Left lobe of liver (tissue), 2 donors: ENCODE results near the gene RPS6KB2. TPM values are rescaled to one million over a fixed set of nuclear protein-coding genes. Genes with fewer than 3 reads are reported as not detected.
"Not testable (repeated sequence)": the region's sequence is repeated elsewhere in the genome, so short reads cannot be mapped to it uniquely, and the experiment has no call there.

ENCODE experiments used
- ATAC-seq: fragments of 200-7000 bp; cut with Tn5 transposase; one replicate; pipeline ENCODE4 v1.9.1; 2020; ENCODE audit warnings: mild to moderate bottlenecking, moderate library complexity
- DNase-seq: peaks from one replicate; pipeline ENCODE4 v3.0.0-alpha.2; 2020; ENCODE audit warnings: low spot score
- total RNA-seq: library from RNA; stranded (reverse); gene quantifications from one replicate; pipeline ENCODE4 v1.2.1, GENCODE V29; 2021
- donor health status: DM: no; HTN: no; CAD: no; lungs with moderate emphysema.
- donor health status: DM: no; HTN: yes; CAD: no.

The RPS6KB2 gene
- total RNA-seq, 1 donor from 2014 or later: 31.5 TPM

DNA sequence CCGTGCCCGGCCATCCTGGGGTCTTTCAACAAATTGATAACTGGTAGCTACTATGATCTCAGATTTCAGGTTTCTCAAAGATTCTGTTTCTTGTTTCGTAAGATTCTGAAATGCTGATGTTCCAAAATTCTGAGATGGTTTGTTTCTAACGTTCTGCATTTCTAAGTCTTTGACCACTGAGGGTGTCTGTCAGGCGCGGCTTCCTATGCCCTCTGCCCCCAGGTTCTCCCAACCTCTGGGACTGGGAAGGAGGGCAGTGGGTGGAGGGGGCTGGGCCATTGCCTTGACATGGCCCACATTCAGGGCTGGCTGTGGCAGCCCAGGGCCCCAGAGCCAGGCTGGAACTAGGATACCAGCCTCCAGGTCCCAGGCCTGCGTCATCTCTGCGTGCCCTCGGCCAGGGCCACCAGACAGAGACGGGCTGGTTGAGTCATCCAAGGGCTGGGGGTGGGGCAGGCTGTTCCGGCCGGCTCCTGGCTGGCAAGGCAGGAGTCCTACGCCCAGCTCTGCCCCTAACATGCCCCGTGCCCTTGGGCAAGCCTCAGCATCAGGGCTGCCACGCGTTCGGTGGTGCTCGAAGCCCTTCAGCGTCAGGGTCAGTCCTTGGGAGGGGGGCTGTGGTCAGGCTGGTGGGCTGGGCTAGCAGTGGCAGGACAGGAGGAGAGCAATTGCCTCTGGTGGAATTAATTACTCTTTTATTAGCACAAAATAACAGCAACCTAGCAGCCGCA, 35.6 kb downstream of the RPS6KB2 start:
- DNase-seq (peak; percentile 86), ATAC-seq (peak; percentile 66)

DNA sequence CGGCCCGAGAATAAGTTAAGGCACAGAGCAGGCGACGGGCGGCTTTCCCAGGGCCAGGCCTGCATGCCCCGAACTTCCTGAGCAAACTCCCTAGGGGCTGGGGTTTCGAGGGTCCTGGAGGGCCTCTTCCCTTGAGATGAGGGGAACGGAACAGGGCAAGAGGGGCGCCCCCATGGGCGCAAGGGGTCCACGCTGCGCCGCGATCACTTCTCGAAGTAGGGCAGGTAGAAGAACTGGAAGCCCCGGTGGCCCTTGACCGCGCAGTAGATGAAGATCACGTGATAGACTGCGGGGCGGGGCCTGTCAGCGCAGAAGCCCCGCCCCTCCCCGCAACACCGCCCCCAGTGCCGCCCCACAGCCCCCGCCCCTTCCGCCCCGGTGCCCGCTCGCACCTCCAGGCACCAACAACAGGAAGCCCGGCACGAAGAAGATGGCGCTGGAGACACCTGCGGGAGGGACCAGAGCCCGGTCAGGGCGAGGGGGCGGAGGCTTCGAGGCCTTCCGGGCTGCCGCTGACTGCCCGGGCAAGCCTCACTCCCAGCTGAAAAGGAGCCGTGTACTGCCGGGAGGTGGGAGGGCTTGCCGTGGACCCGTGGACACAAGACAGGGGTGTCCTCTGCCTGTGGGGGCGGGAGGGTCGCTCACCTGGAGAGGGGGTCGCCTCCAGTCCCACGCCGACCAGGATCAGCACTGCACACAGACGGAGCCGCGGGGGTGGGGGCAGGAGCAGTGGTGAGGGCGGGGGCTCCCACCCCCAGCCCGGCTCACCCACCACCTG, 36.3 kb downstream of the RPS6KB2 start:
- peak; percentile 73 for ATAC-seq
- peak; percentile 93 for DNase-seq

DNA sequence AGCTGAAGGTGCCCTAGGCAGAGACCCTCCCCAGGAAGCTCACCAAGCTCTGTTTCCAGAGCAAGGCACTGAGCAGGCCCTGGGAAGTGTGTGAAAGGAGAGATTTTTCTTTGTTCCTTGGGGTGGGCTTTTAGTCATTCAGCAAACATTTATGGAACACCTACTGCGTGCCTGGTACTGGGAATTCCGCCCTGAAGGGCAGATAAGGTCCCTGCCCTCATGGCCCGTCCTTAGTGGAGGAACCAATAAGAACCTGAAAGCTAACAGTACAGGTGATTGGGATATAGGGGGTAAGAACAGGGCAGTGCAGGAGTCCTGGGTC, 36.9 kb downstream of the RPS6KB2 start:
- no peak for ATAC-seq
- no peak for DNase-seq

DNA sequence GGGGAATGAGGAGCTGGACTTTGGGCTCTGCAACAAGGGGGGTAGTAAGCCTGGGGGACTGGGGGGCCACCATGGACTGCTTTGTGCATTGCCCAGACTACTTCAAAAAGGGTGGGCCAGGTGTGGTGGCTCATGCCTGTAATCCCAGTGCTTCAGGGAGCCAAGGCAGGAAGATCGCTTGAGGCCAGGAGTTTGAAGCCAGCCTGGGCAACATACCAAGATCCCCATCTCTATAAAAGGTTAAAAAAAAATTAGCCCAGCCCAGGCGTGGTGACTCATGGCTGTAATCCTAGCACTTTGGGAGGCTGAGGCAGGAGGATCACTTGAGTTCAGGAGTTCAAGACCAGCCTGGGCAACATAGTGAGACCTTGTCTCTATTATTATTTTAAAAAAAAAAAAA, 37.2 kb downstream of the RPS6KB2 start:
- ATAC-seq, DNase-seq: not testable (repeated sequence)

DNA sequence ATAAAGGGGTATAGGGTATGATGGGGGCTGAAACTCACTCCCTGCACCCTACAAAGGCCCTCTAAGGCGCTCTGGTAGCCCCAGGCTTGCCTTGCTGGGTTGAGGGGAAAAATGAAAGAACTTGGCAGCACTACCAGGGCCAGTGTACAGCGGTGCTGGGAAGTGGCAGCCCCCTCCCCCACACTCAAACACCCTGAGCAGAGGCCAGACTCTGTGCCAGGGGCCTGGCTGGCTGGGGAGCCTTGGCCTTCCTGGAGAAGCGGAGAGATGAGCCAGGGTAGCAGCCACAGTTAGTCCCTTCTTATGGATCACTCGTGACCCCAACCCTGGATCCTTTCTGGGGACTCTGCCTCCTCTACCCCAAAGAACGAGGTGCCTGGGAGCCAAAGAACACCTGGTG, 38.1 kb downstream of the RPS6KB2 start:
- DNase-seq (peak; percentile 69), ATAC-seq (peak; percentile 5)

DNA sequence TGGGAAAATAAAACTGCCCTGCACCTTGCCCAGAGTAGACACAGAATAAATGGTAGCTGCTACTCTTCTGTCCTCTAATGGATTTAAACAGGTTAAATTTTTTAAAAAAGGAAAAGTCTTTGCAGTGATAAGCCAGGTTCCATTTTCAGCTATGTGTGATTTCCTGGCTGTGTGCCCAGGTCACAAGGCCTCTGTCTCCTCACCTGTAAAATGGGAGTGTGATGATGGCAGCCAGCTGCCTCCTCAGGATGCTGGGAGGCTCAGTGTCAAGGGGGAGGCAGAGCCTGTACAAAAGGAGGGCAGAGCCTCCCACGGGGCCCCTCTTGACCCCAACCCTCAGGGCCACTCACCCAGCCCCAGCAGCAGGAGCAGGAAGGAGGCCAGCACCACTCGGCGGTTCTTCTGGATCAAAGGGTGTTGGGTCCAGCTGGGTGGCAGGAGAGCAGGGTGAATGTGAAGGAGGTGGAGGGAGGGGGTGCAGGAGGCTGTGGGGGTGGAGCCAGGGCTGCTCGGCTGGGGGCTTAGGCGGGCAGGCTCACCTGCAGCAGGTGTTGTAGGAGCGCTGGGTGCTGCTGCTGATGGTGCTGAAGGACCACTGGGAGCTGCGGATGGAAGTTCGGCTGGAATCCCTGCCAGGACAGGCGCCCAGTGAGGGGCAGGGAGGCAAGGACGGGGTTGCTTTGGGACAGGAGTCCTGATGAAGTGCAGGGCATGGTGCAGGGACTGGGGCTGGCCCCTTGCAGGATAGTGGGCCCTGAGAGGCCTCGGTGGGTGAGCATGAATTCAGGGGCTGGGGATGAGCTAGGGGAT, 38.9 kb downstream of the RPS6KB2 start:
- ATAC-seq (no peak), DNase-seq (no peak)

DNA sequence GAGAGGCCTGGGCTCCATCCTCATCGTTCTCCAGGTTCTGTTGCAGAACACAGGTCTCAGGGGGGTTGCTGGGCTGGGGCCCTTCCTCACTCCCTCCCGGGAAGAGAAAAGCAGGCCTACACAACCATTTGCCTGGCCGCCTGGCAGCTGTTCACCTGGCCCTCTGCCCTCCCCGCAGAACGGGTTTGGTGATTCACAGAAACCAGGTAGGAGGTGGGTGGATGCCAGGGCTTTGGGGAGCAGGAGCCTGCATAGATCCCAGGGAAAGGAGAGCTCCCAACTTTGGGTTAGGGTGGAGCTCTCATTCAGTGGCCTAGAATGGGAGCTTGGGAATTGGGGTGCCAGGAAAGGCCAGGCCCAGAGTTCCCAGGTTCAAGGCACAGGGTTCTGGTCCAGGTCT, 39.8 kb downstream of the RPS6KB2 start:
- DNase-seq (peak; percentile 90), ATAC-seq (peak; percentile 41)

DNA sequence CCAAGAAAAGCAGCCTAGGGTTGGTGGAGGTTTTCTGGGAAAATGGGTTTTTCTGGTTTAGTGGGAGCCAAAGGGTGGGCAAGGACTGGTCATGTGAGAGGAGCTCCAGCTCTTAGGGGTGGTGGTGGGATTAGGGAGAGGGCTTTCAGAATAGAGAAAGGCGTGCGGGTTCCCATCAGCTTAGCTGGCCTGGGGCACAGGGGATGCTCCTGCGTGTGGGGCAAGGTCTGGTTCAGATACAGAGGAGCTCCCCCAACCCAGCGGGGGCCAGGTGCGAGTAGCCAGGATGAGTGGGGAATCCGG, 40.1 kb downstream of the RPS6KB2 start:
- ATAC-seq: peak; percentile 0
- no peak for DNase-seq

DNA sequence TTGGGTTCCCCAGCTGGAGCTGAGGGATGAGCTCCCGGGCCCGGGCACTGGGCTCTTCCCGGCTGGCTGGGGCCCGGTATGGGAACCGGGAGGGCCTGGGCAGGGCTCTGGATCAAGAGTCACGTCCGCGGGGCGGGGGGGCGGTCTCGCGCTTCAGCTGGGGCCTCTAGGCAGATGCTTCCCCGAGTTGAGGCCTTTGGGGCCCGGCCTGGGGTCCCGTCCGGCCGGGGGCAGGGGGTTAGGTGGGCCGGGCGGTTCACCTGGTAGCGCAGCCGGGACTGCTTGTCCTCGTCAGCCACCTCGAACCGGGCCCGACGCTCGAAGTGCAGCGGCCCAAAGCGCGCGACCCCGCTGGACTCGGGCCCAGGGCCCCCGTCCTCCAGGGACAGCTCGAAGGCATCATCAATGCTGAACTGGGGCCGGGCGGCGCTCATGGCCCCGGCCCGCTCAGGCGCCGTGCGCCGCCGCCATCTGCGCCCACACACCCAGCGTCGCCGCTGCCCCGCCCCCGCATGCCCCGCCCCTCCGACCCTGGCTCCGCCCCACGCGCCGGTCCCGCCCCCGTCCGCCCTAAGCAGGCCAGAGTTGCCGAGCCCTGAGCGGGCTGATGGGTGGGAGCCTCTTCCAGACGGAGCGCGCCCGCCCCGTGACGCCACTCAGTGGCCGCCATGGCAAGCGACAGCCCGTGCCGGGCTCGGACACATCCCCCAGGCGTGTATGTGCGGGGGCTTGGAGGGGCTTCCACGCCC, 40.6 kb downstream of the RPS6KB2 start, which contains the start of gene TMEM134:
Gene TMEM134 (minus strand): TSS at position 493 of the 749 bp plus-strand sequence. CDS start 59 bp downstream, at position 434.
- ATAC-seq (peak; percentile 80), DNase-seq (peak; percentile 93)

DNA sequence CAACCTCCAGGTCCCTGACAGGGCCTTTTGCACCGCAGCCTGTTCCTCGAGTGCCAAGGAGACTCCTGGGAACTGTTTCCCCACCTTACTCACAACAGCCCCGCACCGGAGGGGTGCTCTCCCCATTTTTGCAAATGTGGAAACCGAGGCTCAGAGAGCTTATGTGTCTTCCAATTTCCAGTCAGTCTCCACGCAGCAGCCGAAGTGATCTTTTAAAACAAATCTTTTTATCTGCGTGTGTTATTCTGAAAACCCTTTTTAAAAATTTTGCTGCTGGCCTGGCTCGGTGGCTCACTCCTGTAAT, 41.2 kb downstream of the RPS6KB2 start:
- DNase-seq: no peak
- no peak for ATAC-seq

DNA sequence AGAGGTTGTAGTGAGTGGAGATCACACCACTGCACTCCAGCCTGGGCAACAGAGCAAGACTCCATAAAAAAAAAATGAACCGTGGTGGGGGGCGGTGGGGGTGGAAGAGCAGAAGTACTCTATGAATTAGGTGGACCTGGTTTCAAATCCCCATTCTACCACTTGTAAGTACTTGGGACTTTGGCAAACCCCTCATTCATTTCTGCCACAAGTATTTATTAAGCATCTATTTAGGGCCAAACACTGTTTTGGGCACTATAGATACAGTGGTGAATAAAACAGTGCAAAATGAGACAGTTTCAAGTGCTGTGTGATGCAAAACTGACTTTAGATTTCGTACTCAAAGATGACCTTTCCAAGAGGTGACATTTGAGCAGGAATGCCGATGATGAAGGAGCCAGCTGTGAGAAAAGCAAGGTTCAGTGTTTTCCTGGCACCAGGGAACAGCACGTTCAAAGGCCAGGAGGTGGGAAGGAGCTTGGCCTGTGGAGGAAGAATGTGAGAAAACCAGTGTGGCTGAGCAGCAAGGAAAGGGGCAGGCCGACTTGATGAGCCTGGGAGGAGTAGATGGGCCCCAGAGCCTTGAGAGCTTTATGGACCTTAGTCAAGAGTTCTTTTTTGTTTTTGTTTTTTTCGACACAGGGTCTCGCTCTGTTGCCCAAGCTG, 42.2 kb downstream of the RPS6KB2 start:
- DNase-seq (no peak), ATAC-seq (no peak)

DNA sequence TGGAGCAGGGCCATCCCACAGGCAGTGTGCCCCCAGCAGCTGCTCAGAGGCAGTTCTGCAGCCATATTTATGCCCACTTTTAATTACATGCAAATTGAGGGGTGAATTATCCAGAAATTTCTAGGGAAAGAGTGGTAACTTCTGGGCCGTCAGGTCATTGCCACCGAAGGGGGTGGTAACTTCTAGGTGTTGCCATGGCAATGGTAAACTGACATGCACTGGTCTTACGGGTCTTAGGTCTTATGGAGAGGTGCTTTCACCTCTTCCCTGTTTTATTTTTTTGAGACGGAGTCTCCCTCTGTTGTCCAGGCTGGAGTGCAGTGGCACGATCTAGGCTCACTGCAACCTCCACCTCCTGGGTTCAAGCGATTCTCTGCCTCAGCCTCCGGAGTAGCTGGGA, 44.6 kb downstream of the RPS6KB2 start:
- no peak for ATAC-seq

DNA sequence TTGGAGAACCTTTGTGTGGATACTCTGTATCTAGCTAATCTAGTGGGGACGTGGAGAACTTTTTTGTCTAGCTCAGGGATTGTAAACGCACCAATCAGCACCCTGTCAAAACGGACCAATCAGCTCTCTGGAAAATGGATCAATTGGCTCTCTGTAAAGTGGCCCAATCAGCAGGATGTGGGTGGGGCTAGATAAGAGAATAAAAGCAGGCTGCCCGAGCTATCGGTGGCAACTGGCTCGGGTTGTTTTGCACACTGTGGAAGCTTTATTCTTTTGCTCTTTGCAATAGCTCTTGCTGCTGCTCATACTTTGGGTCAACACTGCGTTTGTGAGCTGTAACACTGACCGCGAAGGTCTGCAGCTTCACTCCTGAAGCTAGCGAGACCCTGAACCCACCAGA, 48.4 kb downstream of the RPS6KB2 start:
- DNase-seq, ATAC-seq: not testable (repeated sequence)

More for the DNA sequence above, 44.6 kb downstream of the RPS6KB2 start:
- no peak for DNase-seq

DNA sequence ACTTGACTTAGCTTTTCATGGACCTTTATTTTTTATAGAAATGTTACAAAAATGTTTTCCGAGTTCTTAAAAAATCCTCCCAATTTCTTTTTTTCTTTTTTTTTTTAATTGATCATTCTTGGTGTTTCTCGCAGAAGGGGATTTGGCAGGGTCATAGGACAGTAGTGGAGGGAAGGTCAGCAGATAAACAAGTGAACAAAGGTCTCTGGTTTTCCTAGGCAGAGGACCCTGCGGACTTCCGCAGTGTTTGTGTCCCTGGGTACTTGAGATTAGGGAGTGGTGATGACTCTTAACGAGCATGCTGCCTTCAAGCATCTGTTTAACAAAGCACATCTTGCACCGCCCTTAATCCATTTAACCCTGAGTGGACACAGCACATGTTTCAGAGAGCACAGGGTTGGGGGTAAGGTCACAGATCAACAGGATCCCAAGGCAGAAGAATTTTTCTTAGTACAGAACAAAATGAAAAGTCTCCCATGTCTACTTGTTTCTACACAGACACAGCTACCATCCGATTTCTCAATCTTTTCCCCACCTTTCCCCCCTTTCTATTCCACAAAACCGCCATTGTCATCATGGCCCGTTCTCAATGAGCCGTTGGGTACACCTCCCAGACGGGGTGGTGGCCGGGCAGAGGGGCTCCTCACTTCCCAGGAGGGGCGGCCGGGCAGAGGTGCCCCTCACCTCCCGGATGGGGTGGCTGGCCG, 49.2 kb downstream of the RPS6KB2 start:
- not testable (repeated sequence) for ATAC-seq, DNase-seq

DNA sequence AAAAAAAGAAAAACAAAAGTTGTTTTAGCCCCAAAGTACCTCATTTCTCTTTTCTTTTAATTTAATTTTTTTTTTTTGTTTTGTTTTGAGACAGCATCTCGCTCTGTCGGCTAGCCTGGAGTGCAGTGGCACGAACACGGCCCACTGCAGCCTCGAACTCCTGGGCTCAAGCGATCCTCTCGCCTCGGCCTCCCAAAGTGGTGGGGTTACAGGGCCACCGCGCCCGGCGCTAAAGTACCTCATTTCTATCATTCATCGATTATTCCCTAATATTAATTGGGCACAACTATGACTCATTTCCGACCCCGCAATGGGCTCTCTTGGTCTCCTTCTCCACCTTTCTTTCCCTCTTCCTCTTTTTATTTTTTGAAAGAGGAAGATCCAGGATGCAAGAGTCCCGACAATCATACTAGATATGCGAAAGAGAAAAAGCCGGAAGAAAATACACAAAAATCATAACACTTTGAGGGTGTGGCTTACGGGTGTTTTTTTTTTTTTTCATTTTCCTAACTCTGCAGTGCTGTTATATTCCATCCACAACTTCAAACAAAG, 54.1 kb downstream of the RPS6KB2 start:
- ATAC-seq (no peak), DNase-seq (no peak)

DNA sequence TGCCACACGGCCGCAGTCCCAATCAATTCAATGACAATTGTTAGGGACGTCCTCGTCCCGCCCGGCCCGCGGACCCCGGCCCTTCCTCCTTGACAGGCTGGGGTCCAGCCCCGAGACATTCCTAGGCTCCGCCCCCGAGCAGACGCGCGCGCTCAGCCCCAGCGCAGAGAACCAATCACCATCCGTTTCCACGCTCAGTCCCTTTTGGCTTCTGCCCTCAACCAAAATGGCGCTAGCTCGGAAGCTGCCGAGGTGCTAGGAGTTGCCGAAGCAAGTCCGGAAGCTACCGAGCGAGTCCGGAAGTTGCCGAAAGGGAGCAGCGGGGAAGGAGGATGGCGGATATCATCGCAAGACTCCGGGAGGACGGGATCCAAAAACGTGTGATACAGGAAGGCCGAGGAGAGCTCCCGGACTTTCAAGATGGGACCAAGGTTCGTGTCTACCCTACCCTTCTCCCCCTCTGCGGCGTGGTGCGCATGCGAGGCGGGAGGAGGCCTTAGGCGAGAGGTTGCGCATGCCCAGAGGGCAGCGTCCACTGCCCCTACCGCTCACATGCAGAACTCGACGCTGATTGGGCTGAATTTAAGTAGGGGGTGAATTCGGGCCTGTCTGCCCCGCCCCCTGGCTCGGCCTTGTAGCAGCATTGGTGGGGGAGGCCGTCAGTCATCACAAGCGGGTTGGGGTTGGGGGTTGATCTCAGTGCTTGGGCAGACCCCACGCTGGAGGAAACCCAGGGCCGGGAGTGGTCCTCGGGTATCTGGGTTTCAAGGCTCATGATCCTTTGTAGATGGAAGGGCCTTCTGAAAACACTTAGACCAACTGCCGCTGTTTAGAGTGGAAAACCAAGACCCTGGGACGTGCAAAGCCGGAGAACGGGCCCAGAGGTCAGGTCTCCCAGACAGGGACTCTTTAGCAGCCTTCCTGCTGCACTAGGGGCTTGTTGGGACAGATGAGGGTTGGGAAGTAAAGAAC, 54.8 kb downstream of the RPS6KB2 start, which contains the start of gene AIP:
Gene AIP (plus strand): TSS at position 200 of the 972 bp plus-strand sequence. CDS start 133 bp downstream, at position 333.
- peak; percentile 98 for ATAC-seq
- peak; percentile 98 for DNase-seq

DNA sequence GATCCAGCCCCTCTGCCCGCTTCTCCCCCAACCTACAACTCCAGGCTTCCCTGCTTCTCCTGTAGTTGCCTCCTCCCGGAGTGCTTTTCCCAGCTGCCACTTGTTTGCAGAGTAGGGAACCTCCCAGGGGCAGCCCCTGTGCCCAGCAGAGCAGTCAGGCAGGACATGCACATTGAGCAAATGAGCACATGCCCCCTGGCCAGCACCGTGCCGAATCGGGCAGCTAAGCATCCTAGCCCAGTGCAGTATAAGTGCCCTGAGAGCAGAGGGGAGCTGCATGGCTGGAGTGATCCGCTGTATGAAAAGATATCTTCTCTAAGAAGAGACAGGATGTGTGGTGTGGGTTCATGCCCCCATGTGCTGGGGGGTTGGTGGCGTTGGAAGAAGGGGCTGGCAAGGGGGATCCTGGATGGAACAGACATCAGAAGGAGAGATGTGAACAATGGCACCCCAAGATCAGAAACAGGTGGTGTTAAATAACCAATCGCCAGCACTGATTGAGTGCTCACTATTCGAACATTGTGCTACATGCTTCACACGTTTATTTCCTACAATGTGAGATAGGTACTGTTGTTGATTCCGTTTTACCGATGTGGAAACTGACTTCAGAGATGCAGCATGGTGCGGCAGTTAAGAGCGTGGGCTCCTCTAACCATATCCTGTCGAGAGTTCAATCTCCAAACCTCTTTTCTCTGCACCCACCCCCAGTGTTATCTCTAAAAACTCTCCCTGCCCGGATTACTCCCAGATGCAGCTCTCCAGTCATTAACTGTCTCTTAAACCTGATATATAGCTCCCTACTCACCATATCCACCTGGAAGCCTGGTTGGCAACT, 55.8 kb downstream of the RPS6KB2 start:
- no peak for DNase-seq
- ATAC-seq: no peak
